SJCRH30 (cell line): ENCODE data around the gene CWF19L2. TPM values are rescaled to one million over a fixed set of nuclear protein-coding genes. Genes with fewer than 3 reads are reported as not detected.
"Not testable (repeated sequence)": the region's sequence is repeated elsewhere in the genome, so short reads cannot be mapped to it uniquely, and the experiment has no call there.

Experiments
- DNase-seq, 2 experiments: peaks; one replicate each; pipeline ENCODE4 v3.0.0-alpha.2; 2015 to 2020
- H3K27ac ChIP-seq: fragments of 250-450 bp; sonication (Bioruptor Pico); 2 replicates; pipeline ENCODE4 v1.5.1; 2020; ENCODE audit warnings: mild to moderate bottlenecking, moderate library complexity
- H3K27me3 ChIP-seq: fragments of 250-450 bp; sonication (Bioruptor Pico); 2 replicates; pipeline ENCODE4 v1.5.1; 2020; ENCODE audit warnings: mild to moderate bottlenecking, moderate library complexity
- H3K36me3 ChIP-seq: fragments of 250-450 bp; sonication (Bioruptor Pico); 2 replicates; pipeline ENCODE4 v1.5.1; 2020; ENCODE audit warnings: mild to moderate bottlenecking, moderate library complexity
- H3K4me1 ChIP-seq: fragments of 250-450 bp; sonication (Bioruptor Pico); 2 replicates; pipeline ENCODE4 v1.5.1; 2020; ENCODE audit warnings: mild to moderate bottlenecking, moderate library complexity
- H3K4me3 ChIP-seq: fragments of 250-450 bp; sonication (Bioruptor Pico); 2 replicates; pipeline ENCODE4 v1.5.1; 2020; ENCODE audit warnings: mild to moderate bottlenecking, moderate library complexity
- H3K9me3 ChIP-seq: fragments of 250-450 bp; sonication (Bioruptor Pico); replicated peaks from 2 replicates; pipeline ENCODE4 v1.5.1; 2020; ENCODE audit warnings: mild to moderate bottlenecking, moderate library complexity
- total RNA-seq: library from RNA; depleted of rRNA; stranded (reverse); fragments of >200 nt; shearing (Covaris generic); gene quantifications from 2 replicates; pipeline ENCODE4 v1.2.3, GENCODE V29; 2014

Gene CWF19L2
- total RNA-seq, 1 experiment from 2014 or later, result 10.6 TPM

GRCh38 chr11:107392611-107393010 lies 65.0 kb downstream of the CWF19L2 start:
- no peak for DNase-seq
- no peaks in the 10 kb centered on the region for H3K4me1 ChIP-seq
- peaks cover 2% of the 10 kb centered on the region; the same call in 1 of the 2 replicates for H3K36me3 ChIP-seq
- no peaks in the 10 kb centered on the region for H3K9me3 ChIP-seq
- no peak overlapping the region for H3K4me3 ChIP-seq
- no peaks in the 10 kb centered on the region for H3K27me3 ChIP-seq
- H3K27ac ChIP-seq, result no peak overlapping the region

- not testable (repeated sequence) for H3K9me3 ChIP-seq, H3K4me3 ChIP-seq, H3K27ac ChIP-seq, H3K36me3 ChIP-seq, H3K4me1 ChIP-seq, H3K27me3 ChIP-seq, DNase-seq
Observed at GRCh38 chr11:107390701-107391100, 66.9 kb downstream of the CWF19L2 start.

GRCh38 chr11:107387666-107388065 lies 70.0 kb downstream of the CWF19L2 start:
- no peak overlapping the region for H3K27ac ChIP-seq
- H3K4me1 ChIP-seq, result no peaks in the 10 kb centered on the region
- no peaks in the 10 kb centered on the region for H3K9me3 ChIP-seq
- H3K36me3 ChIP-seq, result peaks cover 2% of the 10 kb centered on the region; the same call in 1 of the 2 replicates
- DNase-seq, result no peak
- H3K4me3 ChIP-seq, result no peak overlapping the region
- no peaks in the 10 kb centered on the region for H3K27me3 ChIP-seq

GRCh38 chr11:107385361-107385981 lies 72.2 kb downstream of the CWF19L2 start:
- no peak for DNase-seq
- no peaks in the 10 kb centered on the region for H3K4me1 ChIP-seq
- H3K36me3 ChIP-seq, result peaks cover 2% of the 10 kb centered on the region; the same call in 1 of the 2 replicates
- no peak overlapping the region for H3K27ac ChIP-seq
- no peaks in the 10 kb centered on the region for H3K9me3 ChIP-seq
- H3K4me3 ChIP-seq, result no peak overlapping the region
- no peaks in the 10 kb centered on the region for H3K27me3 ChIP-seq

- Histone ChIP-seq H3K4me3 (no peak overlapping the region), H3K27me3 (no peaks in the 10 kb centered on the region), H3K36me3 (no peaks in the 10 kb centered on the region), H3K4me1 (no peaks in the 10 kb centered on the region), H3K27ac (no peak overlapping the region), H3K9me3 (no peaks in the 10 kb centered on the region)
- no peak for DNase-seq
Observed at GRCh38 chr11:107384144-107384852, 73.3 kb downstream of the CWF19L2 start.

- Histone ChIP-seq H3K4me3 (no peak overlapping the region), H3K9me3 (no peaks in the 10 kb centered on the region), H3K27ac (no peak overlapping the region), H3K36me3 (no peaks in the 10 kb centered on the region), H3K4me1 (no peaks in the 10 kb centered on the region), H3K27me3 (no peaks in the 10 kb centered on the region)
- DNase-seq, result no peak
Observed at GRCh38 chr11:107372439-107372838, 85.2 kb downstream of the CWF19L2 start.

GRCh38 chr11:107370390-107370789 lies 87.2 kb downstream of the CWF19L2 start:
- Histone ChIP-seq H3K27ac (no peak overlapping the region), H3K36me3 (no peaks in the 10 kb centered on the region), H3K27me3 (no peaks in the 10 kb centered on the region), H3K9me3 (no peaks in the 10 kb centered on the region), H3K4me3 (no peak overlapping the region), H3K4me1 (no peaks in the 10 kb centered on the region)
- no peak for DNase-seq

- Histone ChIP-seq H3K27me3 (no peaks in the 10 kb centered on the region), H3K4me3 (no peak overlapping the region), H3K36me3 (no peaks in the 10 kb centered on the region), H3K9me3 (no peaks in the 10 kb centered on the region), H3K4me1 (no peaks in the 10 kb centered on the region), H3K27ac (no peak overlapping the region)
- DNase-seq, result no peak
Observed at GRCh38 chr11:107359701-107360100, 97.9 kb downstream of the CWF19L2 start.

GRCh38 chr11:107357877-107358276 lies 99.7 kb downstream of the CWF19L2 start:
- no peaks in the 10 kb centered on the region for H3K27me3 ChIP-seq
- no peaks in the 10 kb centered on the region for H3K4me1 ChIP-seq
- no peak for DNase-seq

GRCh38 chr11:107354780-107355179 lies 102.8 kb downstream of the CWF19L2 start:
- DNase-seq, result no peak
- no peak overlapping the region for H3K27ac ChIP-seq
- H3K9me3 ChIP-seq, result no peaks in the 10 kb centered on the region
- no peaks in the 10 kb centered on the region for H3K27me3 ChIP-seq
- no peaks in the 10 kb centered on the region for H3K36me3 ChIP-seq
- H3K4me1 ChIP-seq, result no peaks in the 10 kb centered on the region
- no peak overlapping the region for H3K4me3 ChIP-seq

More at GRCh38 chr11:107357877-107358276, 99.7 kb downstream of the CWF19L2 start:
- no peak overlapping the region for H3K4me3 ChIP-seq
- H3K36me3 ChIP-seq, result no peaks in the 10 kb centered on the region
- H3K27ac ChIP-seq, result no peak overlapping the region
- no peaks in the 10 kb centered on the region for H3K9me3 ChIP-seq

- no peaks in the 10 kb centered on the region for H3K4me1 ChIP-seq
- H3K4me3 ChIP-seq, result no peak overlapping the region
- DNase-seq, result no peak
- H3K36me3 ChIP-seq, result no peaks in the 10 kb centered on the region
- H3K27ac ChIP-seq, result no peak overlapping the region
- H3K27me3 ChIP-seq, result no peaks in the 10 kb centered on the region
- no peaks in the 10 kb centered on the region for H3K9me3 ChIP-seq
Observed at GRCh38 chr11:107337917-107338316, 119.7 kb downstream of the CWF19L2 start.

- DNase-seq, result no peak
- Histone ChIP-seq H3K27ac (no peak overlapping the region), H3K36me3 (no peaks in the 10 kb centered on the region), H3K9me3 (no peaks in the 10 kb centered on the region), H3K27me3 (no peaks in the 10 kb centered on the region), H3K4me1 (no peaks in the 10 kb centered on the region), H3K4me3 (no peak overlapping the region)
Observed at GRCh38 chr11:107331728-107332127, 125.9 kb downstream of the CWF19L2 start.

GRCh38 chr11:107329164-107329563 lies 128.5 kb downstream of the CWF19L2 start:
- Histone ChIP-seq H3K4me1 (no peaks in the 10 kb centered on the region), H3K36me3 (no peaks in the 10 kb centered on the region), H3K9me3 (no peaks in the 10 kb centered on the region), H3K27me3 (no peaks in the 10 kb centered on the region), H3K4me3 (no peak overlapping the region), H3K27ac (no peak overlapping the region)
- no peak for DNase-seq

GRCh38 chr11:107316426-107316825 lies 141.2 kb downstream of the CWF19L2 start:
- Histone ChIP-seq H3K27ac (no peak overlapping the region), H3K36me3 (no peaks in the 10 kb centered on the region), H3K9me3 (no peaks in the 10 kb centered on the region), H3K4me1 (no peaks in the 10 kb centered on the region), H3K27me3 (no peaks in the 10 kb centered on the region), H3K4me3 (no peak overlapping the region)
- no peak for DNase-seq

- no peak overlapping the region for H3K27ac ChIP-seq
- no peaks in the 10 kb centered on the region for H3K36me3 ChIP-seq
- no peaks in the 10 kb centered on the region for H3K4me1 ChIP-seq
- no peak overlapping the region for H3K4me3 ChIP-seq
- no peaks in the 10 kb centered on the region for H3K9me3 ChIP-seq
- no peak for DNase-seq
- H3K27me3 ChIP-seq, result no peaks in the 10 kb centered on the region
Observed at GRCh38 chr11:107307991-107308390, 149.6 kb downstream of the CWF19L2 start.

GRCh38 chr11:107301878-107302277 lies 155.7 kb downstream of the CWF19L2 start:
- DNase-seq, result peak in 1 of 2 experiments; percentile 1
- Histone ChIP-seq H3K4me3 (no peak overlapping the region), H3K27ac (no peak overlapping the region), H3K4me1 (no peaks in the 10 kb centered on the region), H3K27me3 (no peaks in the 10 kb centered on the region), H3K9me3 (no peaks in the 10 kb centered on the region), H3K36me3 (no peaks in the 10 kb centered on the region)
